Loucy (cell line): ENCODE data around the gene FOS.
A peak's percentile ranks its signal among the peaks of the same experiment; 100 is the strongest.

Experiments
- H2AFZ ChIP-seq: fragments of 200-600 bp; sonication (generic); 2 replicates; pipeline ENCODE4 v1.6.0; 2016; ENCODE audit warnings: antibody characterized with exemption, mild to moderate bottlenecking, low read length, moderate library complexity
- H3F3A ChIP-seq: fragments of 200-600 bp; 2 replicates; pipeline ENCODE4 v1.6.0; 2016; ENCODE audit warnings: antibody characterized with exemption, low read depth, mild to moderate bottlenecking
- H3K27me3 ChIP-seq: fragments of 200-600 bp; sonication (generic); 2 replicates; pipeline ENCODE4 v1.6.1; 2014; ENCODE audit warnings: low read length, mild to moderate bottlenecking; ENCODE audit not compliant: insufficient read depth, poor library complexity, severe bottlenecking
- H3K36me3 ChIP-seq: fragments of 200-600 bp; sonication (generic); 2 replicates; pipeline ENCODE4 v1.6.1; 2016; ENCODE audit warnings: low read length; ENCODE audit not compliant: insufficient read depth
- H3K4me1 ChIP-seq: fragments of 200-600 bp; sonication (generic); 2 replicates; pipeline ENCODE4 v1.5.1; 2014; ENCODE audit warnings: low read length, mild to moderate bottlenecking; ENCODE audit not compliant: insufficient read depth, poor library complexity, severe bottlenecking
- H3K4me2 ChIP-seq: fragments of 200-600 bp; sonication (generic); 2 replicates; pipeline ENCODE4 v1.6.0; 2014; ENCODE audit warnings: antibody characterized with exemption, low read length, low read depth, mild to moderate bottlenecking; ENCODE audit not compliant: poor library complexity, severe bottlenecking
- H3K4me3 ChIP-seq: fragments of 200-600 bp; sonication (generic); 2 replicates; pipeline ENCODE4 v1.5.1; 2014; ENCODE audit warnings: low read length, mild to moderate bottlenecking, mixed read lengths; ENCODE audit not compliant: poor library complexity, severe bottlenecking
- H3K79me2 ChIP-seq: fragments of 200-600 bp; sonication (generic); 2 replicates; pipeline ENCODE4 v1.6.1; 2014; ENCODE audit warnings: low read length; ENCODE audit not compliant: insufficient read depth
- H3K9ac ChIP-seq: fragments of 200-600 bp; sonication (generic); 2 replicates; pipeline ENCODE4 v1.6.0; 2014; ENCODE audit warnings: mild to moderate bottlenecking, low read depth, low read length, moderate library complexity; ENCODE audit not compliant: poor library complexity, severe bottlenecking
- H3K9me2 ChIP-seq: fragments of 200-600 bp; sonication (generic); replicated peaks from 2 replicates; pipeline ENCODE4 v1.6.1; 2016; ENCODE audit warnings: low read depth, low read length, mixed read lengths
- H3K9me3 ChIP-seq: fragments of 200-600 bp; sonication (generic); 2 replicates; pipeline ENCODE4 v1.6.1; 2014; ENCODE audit warnings: mild to moderate bottlenecking, antibody characterized with exemption, low read length, low read depth; ENCODE audit not compliant: insufficient read depth
- H4K20me1 ChIP-seq: fragments of 200-600 bp; sonication (generic); 2 replicates; pipeline ENCODE4 v1.6.0; 2014; ENCODE audit warnings: antibody characterized with exemption, low read length, mild to moderate bottlenecking; ENCODE audit not compliant: insufficient read depth, poor library complexity, severe bottlenecking
- EZH2phosphoT487 ChIP-seq: fragments of 200-600 bp; IDR thresholded peaks from 2 replicates; pipeline ENCODE4 v1.6.1; 2018; ENCODE audit warnings: antibody characterized with exemption, mild to moderate bottlenecking, moderate library complexity, borderline replicate concordance
- TF ChIP-seq, protein P1 (sequence below): fragments of 200-600 bp; sonication (generic); conservative IDR thresholded peaks from 2 replicates; pipeline ENCODE4 v1.5.1; 2014; ENCODE audit warnings: mild to moderate bottlenecking, antibody characterized with exemption, low read length

The FOS gene

DNA sequence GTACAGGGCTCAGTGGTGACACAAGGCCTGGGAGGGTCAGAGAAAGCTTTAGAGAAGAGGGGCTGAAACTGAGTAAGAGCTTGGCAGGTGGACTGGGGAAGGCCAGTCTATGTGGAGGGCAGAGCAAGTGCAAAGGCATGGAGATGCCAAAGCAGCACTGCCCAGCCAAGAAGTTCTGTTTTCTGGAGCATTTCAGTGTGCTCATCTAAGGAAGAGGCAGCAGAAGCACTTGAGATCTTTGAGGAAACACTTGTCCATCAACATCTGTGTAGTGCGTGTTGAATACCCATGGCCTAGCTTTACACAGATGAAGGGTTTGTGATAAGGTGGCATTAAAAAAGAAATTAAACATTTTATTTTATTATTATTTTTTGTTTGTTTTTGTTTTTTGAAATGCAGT lies 52.8 kb downstream of the FOS start:
- H3K9ac ChIP-seq, result no peak overlapping the region
- H2AFZ ChIP-seq, result peak overlapping the region; percentile 58; the same call in 1 of the 2 replicates
- H3K36me3 ChIP-seq, result no peaks in the 10 kb centered on the region
- no peaks in the 10 kb centered on the region for H3K27me3 ChIP-seq
- no peaks in the 10 kb centered on the region for H3F3A ChIP-seq
- H3K4me2 ChIP-seq, result no peak overlapping the region
- TF ChIP-seq, protein P1, sequence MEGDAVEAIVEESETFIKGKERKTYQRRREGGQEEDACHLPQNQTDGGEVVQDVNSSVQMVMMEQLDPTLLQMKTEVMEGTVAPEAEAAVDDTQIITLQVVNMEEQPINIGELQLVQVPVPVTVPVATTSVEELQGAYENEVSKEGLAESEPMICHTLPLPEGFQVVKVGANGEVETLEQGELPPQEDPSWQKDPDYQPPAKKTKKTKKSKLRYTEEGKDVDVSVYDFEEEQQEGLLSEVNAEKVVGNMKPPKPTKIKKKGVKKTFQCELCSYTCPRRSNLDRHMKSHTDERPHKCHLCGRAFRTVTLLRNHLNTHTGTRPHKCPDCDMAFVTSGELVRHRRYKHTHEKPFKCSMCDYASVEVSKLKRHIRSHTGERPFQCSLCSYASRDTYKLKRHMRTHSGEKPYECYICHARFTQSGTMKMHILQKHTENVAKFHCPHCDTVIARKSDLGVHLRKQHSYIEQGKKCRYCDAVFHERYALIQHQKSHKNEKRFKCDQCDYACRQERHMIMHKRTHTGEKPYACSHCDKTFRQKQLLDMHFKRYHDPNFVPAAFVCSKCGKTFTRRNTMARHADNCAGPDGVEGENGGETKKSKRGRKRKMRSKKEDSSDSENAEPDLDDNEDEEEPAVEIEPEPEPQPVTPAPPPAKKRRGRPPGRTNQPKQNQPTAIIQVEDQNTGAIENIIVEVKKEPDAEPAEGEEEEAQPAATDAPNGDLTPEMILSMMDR, result no peak
- TF ChIP-seq EZH2phosphoT487, result no peak
- no peaks in the 10 kb centered on the region for H3K9me3 ChIP-seq
- peaks cover 40% of the 10 kb centered on the region for H3K4me1 ChIP-seq
- H3K4me3 ChIP-seq, result no peak overlapping the region
- no peaks in the 10 kb centered on the region for H3K79me2 ChIP-seq
- H3K9me2 ChIP-seq, result no peaks in the 10 kb centered on the region
- H4K20me1 ChIP-seq, result no peaks in the 10 kb centered on the region
